Neural cell (in vitro differentiated cells): ENCODE measurements around the gene CCDC60. TPM values are rescaled to one million over a fixed set of nuclear protein-coding genes. Genes with fewer than 3 reads are reported as not detected.

Experiments used
- H2AFZ ChIP-seq: fragments of 200-600, 300-800 bp; sonication (generic), shearing (Covaris generic); 2 replicates; pipeline ENCODE4 v1.6.0; 2014; ENCODE audit warnings: low read depth, mild to moderate bottlenecking, antibody characterized with exemption, low read length, moderate library complexity
- H3F3A ChIP-seq: fragments of 200-600 bp; shearing (Covaris generic); 2 replicates; pipeline ENCODE4 v1.6.1; 2016; ENCODE audit warnings: mild to moderate bottlenecking, moderate library complexity, mixed read lengths, antibody characterized with exemption, low read length; ENCODE audit not compliant: insufficient read depth, poor library complexity, severe bottlenecking
- H3K27ac ChIP-seq: fragments of 200-600, 300-800 bp; sonication (generic), shearing (Covaris generic); 2 replicates; pipeline ENCODE4 v1.5.1; 2014; ENCODE audit warnings: mild to moderate bottlenecking, low read length, moderate library complexity
- H3K27me3 ChIP-seq: fragments of 300-800, 200-600 bp; sonication (generic), shearing (Covaris generic); 2 replicates; pipeline ENCODE4 v1.6.0; 2014; ENCODE audit warnings: mild to moderate bottlenecking, low read depth, low read length, moderate library complexity; ENCODE audit not compliant: insufficient read depth
- H3K36me3 ChIP-seq: fragments of 300-800, 200-600 bp; sonication (generic), shearing (Covaris generic); 2 replicates; pipeline ENCODE4 v1.5.1; 2014; ENCODE audit warnings: mild to moderate bottlenecking, antibody characterized with exemption, low read length, moderate library complexity; ENCODE audit not compliant: insufficient read depth
- H3K4me2 ChIP-seq: fragments of 300-800, 200-600 bp; sonication (generic), shearing (Covaris generic); 2 replicates; pipeline ENCODE4 v1.6.0; 2014; ENCODE audit warnings: mild to moderate bottlenecking, low read length
- H3K4me3 ChIP-seq: fragments of 300-800, 200-600 bp; sonication (generic), shearing (Covaris generic); 2 replicates; pipeline ENCODE4 v1.5.1; 2014; ENCODE audit warnings: mild to moderate bottlenecking, low read length, moderate library complexity
- H3K79me2 ChIP-seq: fragments of 200-600 bp; shearing (Covaris generic); replicated peaks from 2 replicates; pipeline ENCODE4 v1.6.0; 2014; ENCODE audit warnings: mild to moderate bottlenecking, low read length, moderate library complexity; ENCODE audit not compliant: insufficient read depth
- H3K9ac ChIP-seq: fragments of 300-800, 200-600 bp; sonication (generic), shearing (Covaris generic); 2 replicates; pipeline ENCODE4 v1.6.1; 2016; ENCODE audit warnings: mild to moderate bottlenecking, low read length, mixed read lengths
- H3K9me2 ChIP-seq: fragments of 200-600 bp; shearing (Covaris generic); 2 replicates; pipeline ENCODE4 v1.6.1; 2016; ENCODE audit warnings: mild to moderate bottlenecking, low read length, mixed read lengths; ENCODE audit not compliant: insufficient read depth
- H3K9me3 ChIP-seq: fragments of 200-600, 300-800 bp; sonication (generic), shearing (Covaris generic); 2 replicates; pipeline ENCODE4 v1.6.1; 2016; ENCODE audit warnings: mild to moderate bottlenecking, mixed run types, low read length, moderate library complexity, mixed read lengths
- H4K20me1 ChIP-seq: fragments of 200-600 bp; shearing (Covaris generic); 2 replicates; pipeline ENCODE4 v1.6.1; 2016; ENCODE audit warnings: mild to moderate bottlenecking, mixed run types; ENCODE audit not compliant: insufficient read depth
- CTCF ChIP-seq: fragments of 450-650 bp; IDR thresholded peaks from 2 replicates; pipeline ENCODE4 v1.5.1; 2014; ENCODE audit warnings: antibody characterized with exemption, mild to moderate bottlenecking, moderate library complexity; ENCODE audit not compliant: poor library complexity, severe bottlenecking
- EP300 ChIP-seq: fragments of 450-650 bp; conservative IDR thresholded peaks from 2 replicates; pipeline ENCODE4 v1.6.1; 2014; ENCODE audit warnings: antibody characterized with exemption, mild to moderate bottlenecking, moderate library complexity; ENCODE audit not compliant: poor library complexity, severe bottlenecking
- EZH2 ChIP-seq: fragments of 200-600, 300-800 bp; shearing (Covaris generic), sonication (generic); IDR thresholded peaks from 2 replicates; pipeline ENCODE4 v1.6.1; 2014; ENCODE audit warnings: antibody characterized with exemption, low read length, borderline replicate concordance, mild to moderate bottlenecking; ENCODE audit not compliant: insufficient read depth, poor library complexity, severe bottlenecking
- MXI1 ChIP-seq: fragments of 450-650 bp; conservative IDR thresholded peaks from 2 replicates; pipeline ENCODE4 v1.6.1; 2014; ENCODE audit warnings: antibody characterized with exemption, mild to moderate bottlenecking; ENCODE audit not compliant: poor library complexity, severe bottlenecking
- POLR2AphosphoS5 ChIP-seq: IDR thresholded peaks from 2 replicates; pipeline ENCODE4 v1.6.1; 2012
- RAD21 ChIP-seq: fragments of 450-650 bp; conservative IDR thresholded peaks from 2 replicates; pipeline ENCODE4 v1.6.1; 2014; ENCODE audit warnings: antibody characterized with exemption, mild to moderate bottlenecking, moderate library complexity
- REST ChIP-seq: IDR thresholded peaks from 2 replicates; pipeline ENCODE4 v1.6.1; 2012; ENCODE audit warnings: borderline replicate concordance
- SMC3 ChIP-seq: fragments of 450-650 bp; conservative IDR thresholded peaks from 2 replicates; pipeline ENCODE4 v1.6.1; 2014; ENCODE audit warnings: antibody characterized with exemption, mild to moderate bottlenecking, moderate library complexity; ENCODE audit not compliant: poor library complexity
- TAF1 ChIP-seq: IDR thresholded peaks from 2 replicates; pipeline ENCODE4 v1.6.1; 2012; ENCODE audit warnings: low read depth
- polyA plus RNA-seq: library from polyadenylated mRNA; depleted of rRNA; stranded (reverse); fragments of >200 nt; gene quantifications from 2 replicates; pipeline ENCODE4 v1.2.3, GENCODE V29; 2014

CCDC60 gene
- polyA plus RNA-seq, 1 donor from 2014 or later: not detected

- Histone ChIP-seq H3K9me2 (no peaks in the 10 kb centered on the region), H3K9me3 (no peaks in the 10 kb centered on the region), H3K4me2 (no peak overlapping the region), H3K27ac (no peak overlapping the region), H3F3A (no peaks in the 10 kb centered on the region), H3K79me2 (no peaks in the 10 kb centered on the region), H3K36me3 (no peaks in the 10 kb centered on the region), H3K9ac (no peak overlapping the region), H2AFZ (no peak overlapping the region), H3K27me3 (no peaks in the 10 kb centered on the region), H3K4me3 (no peak overlapping the region), H4K20me1 (no peaks in the 10 kb centered on the region)
- TF ChIP-seq CTCF (no peak), RAD21 (no peak), EP300 (no peak), POLR2AphosphoS5 (no peak), REST (no peak), TAF1 (no peak), SMC3 (no peak), MXI1 (no peak), EZH2 (no peak)
Observed at GRCh38 chr12:119419381-119419780, 84.9 kb downstream of the CCDC60 start.

GRCh38 chr12:119423285-119423684 is 88.8 kb downstream of the CCDC60 start:
- Histone ChIP-seq H3K4me3 (no peak overlapping the region), H3K27ac (no peak overlapping the region), H3K9me3 (no peaks in the 10 kb centered on the region), H3K4me2 (no peak overlapping the region), H3K9me2 (no peaks in the 10 kb centered on the region), H3K79me2 (no peaks in the 10 kb centered on the region), H3F3A (no peaks in the 10 kb centered on the region), H3K36me3 (no peaks in the 10 kb centered on the region), H2AFZ (no peak overlapping the region), H4K20me1 (no peaks in the 10 kb centered on the region), H3K9ac (no peak overlapping the region), H3K27me3 (no peaks in the 10 kb centered on the region)
- no peak for TF ChIP-seq RAD21

DNA sequence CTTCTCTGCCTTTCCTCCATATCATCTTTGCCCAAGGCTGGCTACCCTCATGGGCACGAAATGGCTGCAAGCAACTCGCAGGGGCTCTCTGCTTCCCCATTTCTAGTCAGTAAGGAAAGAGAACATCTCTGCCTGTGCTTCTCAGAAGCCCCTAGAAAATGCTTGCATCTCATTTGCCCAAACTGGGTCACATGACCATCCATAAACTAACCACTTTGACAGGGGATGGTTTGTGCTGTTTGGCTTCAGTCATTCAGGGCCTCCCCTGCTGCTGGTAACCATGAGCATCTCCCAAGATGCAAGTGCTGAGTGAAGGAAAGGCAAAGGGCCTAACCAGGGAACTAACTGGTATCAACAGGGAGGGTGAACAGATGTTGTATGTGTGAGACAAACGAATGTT is 91.1 kb downstream of the CCDC60 start:
- Histone ChIP-seq H3K4me2 (no peak overlapping the region), H3K4me3 (no peak overlapping the region), H3K27me3 (no peaks in the 10 kb centered on the region), H4K20me1 (no peaks in the 10 kb centered on the region), H3K9ac (no peak overlapping the region), H3K27ac (no peak overlapping the region), H3F3A (no peaks in the 10 kb centered on the region), H3K9me3 (no peaks in the 10 kb centered on the region), H3K9me2 (no peaks in the 10 kb centered on the region), H2AFZ (no peak overlapping the region), H3K36me3 (no peaks in the 10 kb centered on the region), H3K79me2 (no peaks in the 10 kb centered on the region)
- TF ChIP-seq REST (no peak), SMC3 (no peak), POLR2AphosphoS5 (no peak), MXI1 (no peak), RAD21 (no peak), CTCF (no peak), EZH2 (no peak), EP300 (no peak), TAF1 (no peak)
